Spleen (tissue), 11 donors: ENCODE data around the gene ANP32A. TPM values are rescaled to one million over a fixed set of nuclear protein-coding genes. Genes with fewer than 3 reads are reported as not detected.
A peak's percentile ranks its signal among the peaks of the same experiment; 100 is the strongest.

Experiments
- DNase-seq: peaks from one replicate; pipeline ENCODE4 v3.0.0-alpha.2; 2020
- H3K27ac ChIP-seq, 8 donors: fragments of 200-600 bp; sonication (generic) in 7 of 8; 1 replicate in 4 of 8; 2 replicates in 4 of 8; pipeline versions ENCODE4 v1.5.0 to v1.8.0; 2016 to 2021; ENCODE audit warnings: inconsistent platforms in 4 of 8, mild to moderate bottlenecking in 4 of 8, moderate library complexity in 1 of 8
- H3K27me3 ChIP-seq, 7 donors: fragments of 200-600 bp; sonication (generic) in 6 of 7; replicated peaks in 1 of 7; 1 replicate in 4 of 7; 2 replicates in 3 of 7; pipeline versions ENCODE4 v1.5.0 to v1.8.0; 2016 to 2021; ENCODE audit warnings: inconsistent platforms in 3 of 7, mild to moderate bottlenecking in 1 of 7
- H3K36me3 ChIP-seq, 6 donors: fragments of 200-600 bp; sonication (generic) in 5 of 6; 1 replicate in 4 of 6; 2 replicates in 2 of 6; pipeline versions ENCODE4 v1.5.0 to v1.8.0; 2016 to 2021; ENCODE audit warnings: inconsistent platforms in 2 of 6
- H3K4me1 ChIP-seq, 6 donors: fragments of 200-600 bp; sonication (generic) in 5 of 6; 1 replicate in 3 of 6; 2 replicates in 3 of 6; pipeline versions ENCODE4 v1.5.0 to v1.8.0; 2016 to 2021; ENCODE audit warnings: inconsistent platforms in 3 of 6
- H3K4me3 ChIP-seq, 8 donors: fragments of 200-600 bp; sonication (generic) in 7 of 8; 1 replicate in 4 of 8; 2 replicates in 4 of 8; pipeline versions ENCODE4 v1.5.0 to v1.8.0; 2016 to 2021; ENCODE audit warnings: inconsistent platforms in 4 of 8, mild to moderate bottlenecking in 4 of 8, moderate library complexity in 2 of 8
- H3K9me3 ChIP-seq, 8 donors: fragments of 200-600 bp; sonication (generic) in 7 of 8; 1 replicate in 4 of 8; 2 replicates in 4 of 8; pipeline versions ENCODE4 v1.5.0 to v1.8.0; 2016 to 2021; ENCODE audit warnings: inconsistent platforms in 4 of 8
- POLR2A ChIP-seq, 3 donors: fragments of 450-650 bp; IDR thresholded peaks; one replicate each; pipeline ENCODE4 v1.5.1; 2017; ENCODE audit warnings: antibody characterized with exemption in 3 of 3, mild to moderate bottlenecking in 1 of 3
- POLR2AphosphoS5 ChIP-seq, 3 donors: sonication (generic); formaldehyde crosslinking; IDR thresholded peaks; one replicate each; pipeline ENCODE4 v1.5.1; 2017; ENCODE audit warnings: antibody characterized with exemption in 3 of 3
- WGBS, 5 donors: extraction: QIAGEN DNeasy Blood & Tissue Kit in 3 of 5; methylation state at CpG; one replicate each; pipeline versions ENCODE4 v1.1.5 to v1.1.7; 2013 to 2018; 5-methylcytosine and 5-hydroxymethylcytosine counted together
- intact Hi-C: fragments of 100-400 bp; cut with DNase I; formaldehyde crosslinking; loops from one replicate; pipeline ENCODE4 v1.15.0; 2023; ENCODE audit warnings: low total_unique reads
- polyA plus RNA-seq, 3 donors: library from polyadenylated mRNA; stranded (reverse); fragments of 200-250 nt; gene quantifications; one replicate each; pipeline ENCODE4 v1.2.1, GENCODE V29; 2013
- total RNA-seq, 7 donors: library from RNA; depleted of rRNA in 3 of 7; stranded (reverse); fragments of >200 nt in 3 of 7; fragmentation: NEBNext Ultra II Directional in 4 of 7; extraction: Animal tissue kit (Norgen Biotek cat#: 25700) in 4 of 7; gene quantifications; one replicate each; pipeline versions ENCODE4 v1.1.0 to v1.2.1, GENCODE V29; 2016 to 2021
- TF ChIP-seq, protein P1 (sequence below), 11 experiments: fragments of 200-600 bp in 7 of 11; fragments of 450-650 bp in 4 of 11; sonication (generic) in 4 of 11; IDR thresholded peaks in 8 of 11; conservative IDR thresholded peaks in 3 of 11; 1 replicate in 7 of 11; 2 replicates in 4 of 11; pipeline versions ENCODE4 v1.4.0 to v1.8.0; 2016 to 2021; ENCODE audit warnings: antibody characterized with exemption in 11 of 11, inconsistent platforms in 4 of 11, mild to moderate bottlenecking in 1 of 11
- donor health status: healthy with polysubstance abuse.
- donor health status: DM: no; HTN: no; CAD: no; lungs with moderate emphysema.
- donor health status: DM: no; HTN: no; CAD: no.
- donor health status: Bipolar disorder and iron deficiency.
- donor health status: healthy.
- donor health status: DM: no; HTN: no; CAD: no.
- donor health status: DM: yes; HTN: yes; CAD: no.

The ANP32A gene
- total and polyA plus RNA-seq, 10 donors = 58.6 to 163 (median 102) TPM

DNA sequence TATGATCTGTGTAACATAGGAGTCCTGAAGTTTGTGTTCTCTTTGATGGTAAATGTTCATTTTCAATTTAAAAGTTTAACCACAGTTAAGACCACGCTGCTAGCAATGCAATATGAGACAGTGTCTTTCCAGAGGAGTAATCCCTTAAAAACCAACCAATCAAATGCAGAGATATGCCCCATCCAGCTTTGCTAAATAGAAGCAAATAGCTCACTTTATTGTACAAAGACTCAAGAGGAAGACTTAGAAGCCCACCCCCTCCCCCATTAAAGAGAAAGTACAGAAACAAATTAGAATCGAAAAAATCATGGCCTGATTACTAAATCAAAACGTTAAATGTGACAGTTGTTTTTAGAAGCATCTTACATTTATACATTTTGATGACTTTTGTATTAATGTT is 2.1 kb upstream of the ANP32A start:
- WGBS, 5 donors = 60 to 64% (median 63%) methylated on average over 3 of the region's 3 CpGs
- intact Hi-C loops = no loop called here
- H3K9me3 ChIP-seq = no peaks in the 10 kb centered on the region
- no peaks in the 10 kb centered on the region for H3K27me3 ChIP-seq
- H3K4me3 ChIP-seq = no peak overlapping the region
- H3K27ac ChIP-seq = no peak overlapping the region
- peaks cover 4 to 19% (median 14%) of the 10 kb centered on the region in 6 donors for H3K4me1 ChIP-seq
- TF ChIP-seq POLR2AphosphoS5 (IDR thresholded peaks at IDR 0.05) (no peak), POLR2A (IDR thresholded peaks at IDR 0.05) (no peak)
- TF ChIP-seq, protein P1, sequence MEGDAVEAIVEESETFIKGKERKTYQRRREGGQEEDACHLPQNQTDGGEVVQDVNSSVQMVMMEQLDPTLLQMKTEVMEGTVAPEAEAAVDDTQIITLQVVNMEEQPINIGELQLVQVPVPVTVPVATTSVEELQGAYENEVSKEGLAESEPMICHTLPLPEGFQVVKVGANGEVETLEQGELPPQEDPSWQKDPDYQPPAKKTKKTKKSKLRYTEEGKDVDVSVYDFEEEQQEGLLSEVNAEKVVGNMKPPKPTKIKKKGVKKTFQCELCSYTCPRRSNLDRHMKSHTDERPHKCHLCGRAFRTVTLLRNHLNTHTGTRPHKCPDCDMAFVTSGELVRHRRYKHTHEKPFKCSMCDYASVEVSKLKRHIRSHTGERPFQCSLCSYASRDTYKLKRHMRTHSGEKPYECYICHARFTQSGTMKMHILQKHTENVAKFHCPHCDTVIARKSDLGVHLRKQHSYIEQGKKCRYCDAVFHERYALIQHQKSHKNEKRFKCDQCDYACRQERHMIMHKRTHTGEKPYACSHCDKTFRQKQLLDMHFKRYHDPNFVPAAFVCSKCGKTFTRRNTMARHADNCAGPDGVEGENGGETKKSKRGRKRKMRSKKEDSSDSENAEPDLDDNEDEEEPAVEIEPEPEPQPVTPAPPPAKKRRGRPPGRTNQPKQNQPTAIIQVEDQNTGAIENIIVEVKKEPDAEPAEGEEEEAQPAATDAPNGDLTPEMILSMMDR (IDR thresholded peaks at IDR 0.05 in 8 of 11, conservative IDR thresholded peaks at IDR 0.05 in 3 of 11) = no peak
- no peak for DNase-seq
- no peaks in the 10 kb centered on the region for H3K36me3 ChIP-seq

DNA sequence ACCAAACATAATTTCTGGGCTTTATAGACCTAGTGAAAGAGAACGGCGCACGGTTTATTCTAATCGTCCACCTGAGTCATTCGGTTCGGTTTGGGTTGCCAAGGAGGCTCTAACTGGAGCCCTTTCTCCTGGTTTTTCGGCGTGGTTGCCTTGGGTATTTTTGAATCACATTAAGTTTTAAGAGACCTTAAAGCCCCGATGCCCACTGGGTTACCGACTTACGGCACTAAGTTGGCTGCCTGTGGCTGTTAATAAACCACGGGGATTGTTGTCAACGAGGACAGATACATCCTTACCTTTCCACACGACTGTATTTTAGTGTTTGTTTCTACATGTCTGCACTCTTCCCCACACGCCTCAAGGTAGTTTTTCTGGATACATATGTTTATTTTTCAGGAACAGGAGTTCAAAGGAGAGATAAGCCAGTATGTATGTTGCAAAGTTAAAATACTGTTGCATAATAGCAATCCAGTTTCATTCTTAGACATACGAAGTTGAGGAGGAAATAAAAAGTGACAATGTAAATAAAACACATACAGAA is 1.2 kb upstream of the ANP32A start:
- no peaks in the 10 kb centered on the region for H3K27me3 ChIP-seq
- intact Hi-C loops = no loop called here
- peak overlapping the region in 7 of 8 donors; percentile 95 to 100 (median 99) for H3K27ac ChIP-seq
- H3K36me3 ChIP-seq = no peaks in the 10 kb centered on the region
- WGBS, 5 donors = 2 to 4% (median 3%) methylated on average over 16 of the region's 16 CpGs
- H3K4me1 ChIP-seq = peaks cover 4 to 22% (median 16%) of the 10 kb centered on the region in 6 donors
- no peak for DNase-seq
- TF ChIP-seq, protein P1 (IDR thresholded peaks at IDR 0.05 in 8 of 11, conservative IDR thresholded peaks at IDR 0.05 in 3 of 11) = no peak
- TF ChIP-seq POLR2A (IDR thresholded peaks at IDR 0.05) (no peak), POLR2AphosphoS5 (IDR thresholded peaks at IDR 0.05) (no peak)
- no peaks in the 10 kb centered on the region for H3K9me3 ChIP-seq
- H3K4me3 ChIP-seq = peak overlapping the region; percentile 69 to 99 (median 94)

GRCh38 chr15:68821190-68821840 is 620 bp upstream of the ANP32A start:
- no peaks in the 10 kb centered on the region for H3K27me3 ChIP-seq
- peaks cover 7 to 28% (median 22%) of the 10 kb centered on the region in 6 donors for H3K4me1 ChIP-seq
- intact Hi-C loops = no loop called here
- H3K36me3 ChIP-seq = no peaks in the 10 kb centered on the region
- TF ChIP-seq, protein P1 (IDR thresholded peaks at IDR 0.05 in 8 of 11, conservative IDR thresholded peaks at IDR 0.05 in 3 of 11) = no peak
- TF ChIP-seq POLR2AphosphoS5 (IDR thresholded peaks at IDR 0.05) (no peak), POLR2A (IDR thresholded peaks at IDR 0.05) (no peak)
- DNase-seq = no peak
- H3K4me3 ChIP-seq = peak overlapping the region; percentile 69 to 99 (median 94)
- H3K9me3 ChIP-seq = no peaks in the 10 kb centered on the region
- H3K27ac ChIP-seq = peak overlapping the region; percentile 95 to 100 (median 99)
- WGBS, 5 donors = 0 to 3% (median 1%) methylated on average over 30 to 60 of the region's 60 CpGs

GRCh38 chr15:68819495-68820294 is 1.0 kb downstream of the ANP32A start:
- Histone ChIP-seq H3K4me3 (peak overlapping the region; percentile 69 to 99 (median 94)), H3K36me3 (no peaks in the 10 kb centered on the region), H3K27ac (peak overlapping the region; percentile 95 to 100 (median 99)), H3K9me3 (no peaks in the 10 kb centered on the region), H3K4me1 (peaks cover 16 to 45% (median 38%) of the 10 kb centered on the region in 6 donors), H3K27me3 (no peaks in the 10 kb centered on the region)
- DNase-seq = peak; percentile 88
- WGBS, 5 donors = 0 to 1% (median 1%) methylated on average over 46 to 48 of the region's 48 CpGs
- intact Hi-C loops = no loop called here
- TF ChIP-seq POLR2AphosphoS5 (IDR thresholded peaks at IDR 0.05) (peak in 1 of 3 donors; percentile 35), POLR2A (IDR thresholded peaks at IDR 0.05) (no peak)
